ENCODE results near the gene DNAJC6. TPM values are rescaled to one million over a fixed set of nuclear protein-coding genes. Genes with fewer than 3 reads are reported as not detected.

DNAJC6 gene
- total RNA-seq, 1 experiment from 2014 or later, result 6.2 TPM

DNA sequence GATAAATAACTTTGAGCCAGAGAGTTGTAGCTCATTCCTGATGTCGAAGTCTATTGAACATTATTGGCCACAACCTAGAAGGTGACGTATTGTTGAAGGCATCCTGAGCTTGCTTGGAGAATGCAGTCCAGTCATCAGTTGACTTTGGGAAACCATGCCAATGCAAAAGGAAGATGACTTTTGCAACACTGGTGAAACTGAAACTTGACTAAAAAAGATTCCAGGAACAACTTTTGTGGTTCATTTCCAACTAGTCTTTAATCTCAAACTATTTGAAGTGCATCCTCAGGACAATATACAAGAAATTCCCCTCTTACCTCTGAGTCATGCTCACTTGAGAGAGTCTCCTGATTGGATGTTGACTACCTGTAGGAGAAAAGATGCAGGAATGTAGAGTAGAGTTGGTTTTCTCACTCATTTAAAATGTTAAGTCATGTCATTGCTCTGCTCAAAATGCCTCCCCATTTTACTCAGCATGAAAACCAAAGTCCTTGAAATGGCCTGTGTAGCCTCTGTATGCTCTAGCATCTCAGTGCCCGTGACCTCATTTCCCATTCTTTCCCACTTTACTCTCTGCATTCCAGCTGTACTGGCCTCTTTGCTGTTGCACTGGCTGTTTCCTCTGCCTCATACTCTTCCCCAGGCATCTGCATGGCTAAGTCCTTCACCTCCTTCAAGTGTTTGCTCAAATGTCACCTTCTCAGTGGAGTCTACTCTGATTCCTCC is 86.7 kb downstream of the DNAJC6 start:
- intact Hi-C loops (cut with micrococcal nuclease; ENCODE audit: unreplicated experiment), result no loop called here
- H3K27me3 Mint-ChIP-seq (ENCODE audit: insufficient read depth, unreplicated experiment), result no peaks in the 10 kb centered on the region
- H3K27ac Mint-ChIP-seq (ENCODE audit: unreplicated experiment), result no peak overlapping the region
- TF ChIP-seq, protein P1, sequence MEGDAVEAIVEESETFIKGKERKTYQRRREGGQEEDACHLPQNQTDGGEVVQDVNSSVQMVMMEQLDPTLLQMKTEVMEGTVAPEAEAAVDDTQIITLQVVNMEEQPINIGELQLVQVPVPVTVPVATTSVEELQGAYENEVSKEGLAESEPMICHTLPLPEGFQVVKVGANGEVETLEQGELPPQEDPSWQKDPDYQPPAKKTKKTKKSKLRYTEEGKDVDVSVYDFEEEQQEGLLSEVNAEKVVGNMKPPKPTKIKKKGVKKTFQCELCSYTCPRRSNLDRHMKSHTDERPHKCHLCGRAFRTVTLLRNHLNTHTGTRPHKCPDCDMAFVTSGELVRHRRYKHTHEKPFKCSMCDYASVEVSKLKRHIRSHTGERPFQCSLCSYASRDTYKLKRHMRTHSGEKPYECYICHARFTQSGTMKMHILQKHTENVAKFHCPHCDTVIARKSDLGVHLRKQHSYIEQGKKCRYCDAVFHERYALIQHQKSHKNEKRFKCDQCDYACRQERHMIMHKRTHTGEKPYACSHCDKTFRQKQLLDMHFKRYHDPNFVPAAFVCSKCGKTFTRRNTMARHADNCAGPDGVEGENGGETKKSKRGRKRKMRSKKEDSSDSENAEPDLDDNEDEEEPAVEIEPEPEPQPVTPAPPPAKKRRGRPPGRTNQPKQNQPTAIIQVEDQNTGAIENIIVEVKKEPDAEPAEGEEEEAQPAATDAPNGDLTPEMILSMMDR (IDR thresholded peaks at IDR 0.05; ENCODE audit: insufficient read depth in 1 of 2, low read depth in 1 of 2, low read length in 1 of 2, severe bottlenecking in 1 of 2, unreplicated experiment in 1 of 2), result no peak
- H3K4me1 Mint-ChIP-seq (ENCODE audit: low read depth, unreplicated experiment), result no peaks in the 10 kb centered on the region
- Histone ChIP-seq H3K9me3 (no peaks in the 10 kb centered on the region), H3K4me1 (no peaks in the 10 kb centered on the region), H3K27me3 (replicated peaks; ENCODE audit: control insufficient read depth, insufficient read depth, low read length) (no peaks in the 10 kb centered on the region), H3K4me3 (ENCODE audit: low read depth, low read length) (no peak overlapping the region), H3K36me3 (ENCODE audit: control insufficient read depth, insufficient read depth, low read length) (no peaks in the 10 kb centered on the region)
- ChIA-PET POLR2A (no interaction called here), CTCF (no interaction called here)
- no peak overlapping the region for H3K4me3 Mint-ChIP-seq (ENCODE audit: unreplicated experiment)
- H3K9me3 Mint-ChIP-seq (ENCODE audit: unreplicated experiment), result no peaks in the 10 kb centered on the region
- no TSS peak for BruUV-seq (replicated peaks)
- DNase-seq, result no peak
- no peaks in the 10 kb centered on the region for H3K36me3 Mint-ChIP-seq (ENCODE audit: insufficient read depth, unreplicated experiment)

DNA sequence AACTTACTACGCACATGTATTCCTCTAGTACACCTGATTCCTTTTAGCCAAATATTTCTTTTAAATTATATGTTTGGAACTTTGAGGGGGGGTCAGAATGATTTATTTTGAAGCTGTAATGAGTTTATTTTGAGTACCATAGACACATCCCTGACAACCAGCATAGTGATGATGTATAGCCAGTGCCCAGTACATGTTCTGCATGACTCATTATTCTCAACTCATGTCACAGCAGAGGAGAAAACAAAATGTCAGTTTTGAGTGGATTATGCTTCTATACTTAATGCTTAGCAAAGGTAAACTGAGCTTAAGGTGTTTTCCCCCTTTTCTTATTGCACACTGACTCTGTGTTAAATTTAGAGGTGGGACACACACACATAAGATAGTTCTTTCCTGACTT is 88.7 kb downstream of the DNAJC6 start:
- intact Hi-C loops (cut with micrococcal nuclease; ENCODE audit: unreplicated experiment), result no loop called here
- CTCF ChIA-PET, result no interaction called here
- Histone ChIP-seq H3K36me3 (ENCODE audit: control insufficient read depth, insufficient read depth, low read length) (no peaks in the 10 kb centered on the region), H3K4me1 (no peaks in the 10 kb centered on the region), H3K4me3 (ENCODE audit: low read depth, low read length) (no peak overlapping the region), H3K27me3 (replicated peaks; ENCODE audit: control insufficient read depth, insufficient read depth, low read length) (no peaks in the 10 kb centered on the region), H3K9me3 (no peaks in the 10 kb centered on the region)
- DNase-seq, result no peak
- H3K4me3 Mint-ChIP-seq (ENCODE audit: unreplicated experiment), result no peak overlapping the region
- no TSS peak for BruUV-seq (replicated peaks)
- H3K27ac Mint-ChIP-seq (ENCODE audit: unreplicated experiment), result no peak overlapping the region
- no peaks in the 10 kb centered on the region for H3K36me3 Mint-ChIP-seq (ENCODE audit: insufficient read depth, unreplicated experiment)
- H3K9me3 Mint-ChIP-seq (ENCODE audit: unreplicated experiment), result no peaks in the 10 kb centered on the region
- TF ChIP-seq, protein P1 (IDR thresholded peaks at IDR 0.05; ENCODE audit: insufficient read depth in 1 of 2, low read depth in 1 of 2, low read length in 1 of 2, severe bottlenecking in 1 of 2, unreplicated experiment in 1 of 2), result no peak
- POLR2A ChIA-PET, result no interaction called here
- no peaks in the 10 kb centered on the region for H3K4me1 Mint-ChIP-seq (ENCODE audit: low read depth, unreplicated experiment)
- no peaks in the 10 kb centered on the region for H3K27me3 Mint-ChIP-seq (ENCODE audit: insufficient read depth, unreplicated experiment)

DNA sequence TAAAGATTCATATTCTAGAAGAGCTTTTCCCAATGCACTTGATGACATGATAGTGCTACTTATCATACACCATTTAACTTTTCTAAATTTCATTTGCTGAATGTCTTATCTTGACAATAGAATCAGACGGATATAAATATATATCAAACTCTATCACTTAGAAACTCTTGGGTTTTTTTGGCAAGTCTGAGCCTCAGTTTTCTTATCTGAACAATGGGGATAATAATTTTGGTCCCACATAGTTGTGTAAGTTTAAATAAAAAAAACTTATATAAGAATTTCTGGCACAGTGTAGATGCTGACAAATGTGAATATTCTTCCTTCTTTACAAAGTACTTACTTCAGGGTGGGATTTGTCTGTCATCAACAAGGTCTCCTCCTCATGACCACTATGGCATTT is 89.7 kb downstream of the DNAJC6 start:
- Mint-ChIP-seq H3K9me3 (ENCODE audit: unreplicated experiment) (no peaks in the 10 kb centered on the region), H3K4me3 (ENCODE audit: unreplicated experiment) (no peak overlapping the region), H3K27me3 (ENCODE audit: insufficient read depth, unreplicated experiment) (no peaks in the 10 kb centered on the region), H3K27ac (ENCODE audit: unreplicated experiment) (no peak overlapping the region), H3K36me3 (ENCODE audit: insufficient read depth, unreplicated experiment) (no peaks in the 10 kb centered on the region), H3K4me1 (ENCODE audit: low read depth, unreplicated experiment) (no peaks in the 10 kb centered on the region)
- Histone ChIP-seq H3K4me1 (no peaks in the 10 kb centered on the region), H3K4me3 (ENCODE audit: low read depth, low read length) (no peak overlapping the region), H3K9me3 (no peaks in the 10 kb centered on the region), H3K27me3 (replicated peaks; ENCODE audit: control insufficient read depth, insufficient read depth, low read length) (no peaks in the 10 kb centered on the region), H3K36me3 (ENCODE audit: control insufficient read depth, insufficient read depth, low read length) (no peaks in the 10 kb centered on the region)
- ChIA-PET CTCF (no interaction called here), POLR2A (interaction anchor here (0.6 kb wide), 1 partner anchor 50 kb away, joined by 4 read pairs; no protein-coding TSS in a partner anchor)
- no peak for DNase-seq
- TF ChIP-seq, protein P1 (IDR thresholded peaks at IDR 0.05; ENCODE audit: insufficient read depth in 1 of 2, low read depth in 1 of 2, low read length in 1 of 2, severe bottlenecking in 1 of 2, unreplicated experiment in 1 of 2), result no peak
- BruUV-seq (replicated peaks), result no TSS peak
- intact Hi-C loops (cut with micrococcal nuclease; ENCODE audit: unreplicated experiment), result no loop called here

Data from Caco-2 (cell line).